Measurements from ENCODE around the gene PIP4K2A.

DNA sequence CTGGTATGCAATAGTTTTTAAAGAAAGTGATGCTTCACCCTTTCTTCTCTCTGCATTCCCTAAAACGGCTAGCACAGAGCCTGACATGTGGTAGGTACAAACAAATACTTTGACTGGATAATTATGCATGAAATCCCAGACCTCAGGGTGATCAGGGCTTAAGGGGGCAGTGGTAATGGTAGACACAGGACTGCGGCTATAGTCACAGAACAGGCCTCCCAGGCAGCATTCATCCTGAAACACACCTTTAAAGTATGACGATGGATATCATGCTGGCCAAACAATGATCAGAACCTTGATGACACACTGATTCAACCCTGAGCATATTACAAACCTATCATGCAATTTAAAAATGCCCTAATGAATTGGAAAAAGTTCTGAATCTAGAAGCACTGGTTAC lies 110.8 kb downstream of the PIP4K2A start:
- TF ChIP-seq, protein P1, sequence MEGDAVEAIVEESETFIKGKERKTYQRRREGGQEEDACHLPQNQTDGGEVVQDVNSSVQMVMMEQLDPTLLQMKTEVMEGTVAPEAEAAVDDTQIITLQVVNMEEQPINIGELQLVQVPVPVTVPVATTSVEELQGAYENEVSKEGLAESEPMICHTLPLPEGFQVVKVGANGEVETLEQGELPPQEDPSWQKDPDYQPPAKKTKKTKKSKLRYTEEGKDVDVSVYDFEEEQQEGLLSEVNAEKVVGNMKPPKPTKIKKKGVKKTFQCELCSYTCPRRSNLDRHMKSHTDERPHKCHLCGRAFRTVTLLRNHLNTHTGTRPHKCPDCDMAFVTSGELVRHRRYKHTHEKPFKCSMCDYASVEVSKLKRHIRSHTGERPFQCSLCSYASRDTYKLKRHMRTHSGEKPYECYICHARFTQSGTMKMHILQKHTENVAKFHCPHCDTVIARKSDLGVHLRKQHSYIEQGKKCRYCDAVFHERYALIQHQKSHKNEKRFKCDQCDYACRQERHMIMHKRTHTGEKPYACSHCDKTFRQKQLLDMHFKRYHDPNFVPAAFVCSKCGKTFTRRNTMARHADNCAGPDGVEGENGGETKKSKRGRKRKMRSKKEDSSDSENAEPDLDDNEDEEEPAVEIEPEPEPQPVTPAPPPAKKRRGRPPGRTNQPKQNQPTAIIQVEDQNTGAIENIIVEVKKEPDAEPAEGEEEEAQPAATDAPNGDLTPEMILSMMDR (IDR thresholded peaks at IDR 0.05; ENCODE audit: low read depth, low read length) = no peak
- no peak for TF ChIP-seq EZH2phosphoT487 (IDR thresholded peaks at IDR 0.05; ENCODE audit: low read depth)
